ENCODE measurements around the gene INKA2.

DNA sequence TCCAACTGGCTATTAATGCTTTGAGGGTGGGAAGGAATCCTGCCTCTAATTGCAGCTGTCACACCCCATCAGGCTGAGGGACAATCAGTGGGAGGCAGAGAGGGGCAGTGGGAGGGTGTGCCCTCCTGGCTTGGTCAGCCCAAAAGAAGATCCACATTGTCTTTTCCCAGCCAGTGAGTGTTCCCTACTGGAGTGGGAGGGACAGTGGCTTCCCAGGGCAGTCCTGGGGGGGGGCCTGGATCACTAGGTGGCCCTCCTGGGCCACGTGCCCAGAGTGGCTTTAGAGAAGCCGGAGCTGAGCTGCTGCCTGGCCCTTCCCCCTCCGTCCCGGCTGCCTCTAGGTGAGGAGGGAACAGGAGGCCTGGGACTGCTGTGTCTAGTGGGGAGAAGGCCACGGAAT is 14.0 kb downstream of the INKA2 start:
- no peak for TF ChIP-seq CTCF (IDR thresholded peaks at IDR 0.05)
- no peak for TF ChIP-seq POLR2A (IDR thresholded peaks at IDR 0.05)
- no peak for TF ChIP-seq POLR2AphosphoS5 (IDR thresholded peaks at IDR 0.05)
- TF ChIP-seq EP300 (IDR thresholded peaks at IDR 0.05): no peak
